ENCODE results near the gene SLC12A5.
"Not testable (repeated sequence)": the region's sequence is repeated elsewhere in the genome, so short reads cannot be mapped to it uniquely, and the experiment has no call there.

SLC12A5 gene

GRCh38 chr20:46083101-46083500 is 54.1 kb downstream of the SLC12A5 start:
- Histone ChIP-seq H3K4me1 (ENCODE audit: control insufficient read depth, insufficient read depth, low read length) (peaks cover 32% of the 10 kb centered on the region), H3K27ac (ENCODE audit: low read depth, low read length) (no peak overlapping the region), H3K4me3 (ENCODE audit: low read depth, low read length) (no peak overlapping the region), H3K9ac (ENCODE audit: low read depth, low read length) (no peak overlapping the region), H3K36me3 (ENCODE audit: control insufficient read depth, insufficient read depth, low read length) (peaks cover 16% of the 10 kb centered on the region), H3K9me3 (ENCODE audit: control insufficient read depth, insufficient read depth, low read length) (no peaks in the 10 kb centered on the region), H3K27me3 (ENCODE audit: control insufficient read depth, insufficient read depth, low read length) (no peaks in the 10 kb centered on the region)

- H3K9me3 ChIP-seq (ENCODE audit: control insufficient read depth, insufficient read depth, low read length) = no peaks in the 10 kb centered on the region
- H3K36me3 ChIP-seq (ENCODE audit: control insufficient read depth, insufficient read depth, low read length) = peaks cover 12% of the 10 kb centered on the region
- no peak overlapping the region for H3K4me3 ChIP-seq (ENCODE audit: low read depth, low read length)
- no peak overlapping the region for H3K9ac ChIP-seq (ENCODE audit: low read depth, low read length)
- peaks cover 35% of the 10 kb centered on the region for H3K4me1 ChIP-seq (ENCODE audit: control insufficient read depth, insufficient read depth, low read length)
- no peaks in the 10 kb centered on the region for H3K27me3 ChIP-seq (ENCODE audit: control insufficient read depth, insufficient read depth, low read length)
- no peak overlapping the region for H3K27ac ChIP-seq (ENCODE audit: low read depth, low read length)
Measured at GRCh38 chr20:46083531-46084061, 54.6 kb downstream of the SLC12A5 start.

DNA sequence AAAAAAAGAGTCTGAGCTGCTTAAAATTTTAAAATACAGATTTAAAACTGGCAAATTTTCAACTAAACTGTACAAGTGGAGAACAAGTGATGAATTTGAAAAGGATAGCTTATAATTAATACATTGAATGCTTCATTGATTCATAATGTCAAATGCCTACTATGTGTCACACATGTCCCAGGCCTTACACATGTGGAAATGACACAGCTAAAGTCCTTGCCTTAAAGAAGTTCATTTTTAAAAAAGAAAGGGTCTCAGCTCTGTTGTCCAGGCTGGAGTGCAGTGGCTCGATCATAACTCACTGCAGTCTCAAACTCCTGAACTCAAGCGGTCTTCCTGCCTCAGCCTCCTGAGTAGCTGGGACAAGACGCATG is 55.8 kb downstream of the SLC12A5 start:
- Histone ChIP-seq H3K27me3 (ENCODE audit: control insufficient read depth, insufficient read depth, low read length) (no peaks in the 10 kb centered on the region), H3K9me3 (ENCODE audit: control insufficient read depth, insufficient read depth, low read length) (no peaks in the 10 kb centered on the region), H3K36me3 (ENCODE audit: control insufficient read depth, insufficient read depth, low read length) (no peaks in the 10 kb centered on the region), H3K27ac (ENCODE audit: low read depth, low read length) (no peak overlapping the region), H3K4me1 (ENCODE audit: control insufficient read depth, insufficient read depth, low read length) (peaks cover 35% of the 10 kb centered on the region), H3K9ac (ENCODE audit: low read depth, low read length) (no peak overlapping the region), H3K4me3 (ENCODE audit: low read depth, low read length) (no peak overlapping the region)

GRCh38 chr20:46085179-46085851 is 56.3 kb downstream of the SLC12A5 start:
- Histone ChIP-seq H3K27ac (ENCODE audit: low read depth, low read length) (no peak overlapping the region), H3K4me3 (ENCODE audit: low read depth, low read length) (no peak overlapping the region), H3K9ac (ENCODE audit: low read depth, low read length) (no peak overlapping the region), H3K36me3 (ENCODE audit: control insufficient read depth, insufficient read depth, low read length) (no peaks in the 10 kb centered on the region), H3K27me3 (ENCODE audit: control insufficient read depth, insufficient read depth, low read length) (no peaks in the 10 kb centered on the region), H3K9me3 (ENCODE audit: control insufficient read depth, insufficient read depth, low read length) (no peaks in the 10 kb centered on the region), H3K4me1 (ENCODE audit: control insufficient read depth, insufficient read depth, low read length) (peaks cover 35% of the 10 kb centered on the region)

- H3K9me3 ChIP-seq (ENCODE audit: control insufficient read depth, insufficient read depth, low read length) = no peaks in the 10 kb centered on the region
- H3K4me1 ChIP-seq (ENCODE audit: control insufficient read depth, insufficient read depth, low read length) = peaks cover 30% of the 10 kb centered on the region
- no peaks in the 10 kb centered on the region for H3K27me3 ChIP-seq (ENCODE audit: control insufficient read depth, insufficient read depth, low read length)
- no peak overlapping the region for H3K27ac ChIP-seq (ENCODE audit: low read depth, low read length)
- H3K36me3 ChIP-seq (ENCODE audit: control insufficient read depth, insufficient read depth, low read length) = no peaks in the 10 kb centered on the region
- no peak overlapping the region for H3K9ac ChIP-seq (ENCODE audit: low read depth, low read length)
- H3K4me3 ChIP-seq (ENCODE audit: low read depth, low read length) = no peak overlapping the region
Measured at GRCh38 chr20:46087161-46087560, 58.1 kb downstream of the SLC12A5 start.

DNA sequence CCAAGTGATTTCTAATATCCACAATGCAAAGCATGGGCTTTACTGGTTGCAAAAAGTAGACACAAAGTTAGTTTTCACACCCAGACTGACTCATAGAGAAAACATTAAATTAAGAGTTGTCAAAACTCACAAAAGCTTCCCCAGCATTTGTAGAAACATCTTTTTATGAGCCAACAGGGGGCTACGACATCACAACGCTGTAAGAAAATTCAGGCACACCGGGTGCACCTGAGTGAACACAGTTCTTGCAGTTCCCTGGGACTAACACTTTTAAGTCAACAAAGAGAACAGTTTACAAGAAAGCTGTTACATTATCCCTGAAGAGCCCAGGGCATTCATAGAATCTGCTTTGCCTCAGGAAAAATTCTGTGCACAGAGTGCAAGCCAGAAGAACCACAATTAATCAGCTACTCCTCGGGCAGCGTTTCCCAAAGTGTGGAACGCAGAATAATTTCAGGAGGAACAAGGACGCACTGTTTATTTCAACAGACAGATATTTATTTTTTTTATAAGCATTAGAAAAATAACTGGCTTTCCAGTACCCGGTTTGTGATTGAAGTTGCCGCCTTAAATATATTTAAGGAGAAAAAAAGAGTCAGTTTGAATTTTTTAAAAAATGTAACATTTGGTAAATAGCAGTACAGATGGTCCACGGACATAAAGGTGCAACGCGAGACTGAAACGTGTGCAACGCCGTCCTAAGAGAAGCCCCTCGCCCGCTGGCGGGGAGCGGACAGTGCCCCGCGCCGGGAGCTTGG is 59.6 kb downstream of the SLC12A5 start:
- Histone ChIP-seq H3K4me3 (ENCODE audit: low read depth, low read length) (peak overlapping the region; percentile 80), H3K36me3 (ENCODE audit: control insufficient read depth, insufficient read depth, low read length) (no peaks in the 10 kb centered on the region), H3K27me3 (ENCODE audit: control insufficient read depth, insufficient read depth, low read length) (no peaks in the 10 kb centered on the region), H3K9me3 (ENCODE audit: control insufficient read depth, insufficient read depth, low read length) (no peaks in the 10 kb centered on the region), H3K4me1 (ENCODE audit: control insufficient read depth, insufficient read depth, low read length) (peaks cover 16% of the 10 kb centered on the region), H3K27ac (ENCODE audit: low read depth, low read length) (peak overlapping the region; percentile 94), H3K9ac (ENCODE audit: low read depth, low read length) (peak overlapping the region; percentile 97)

DNA sequence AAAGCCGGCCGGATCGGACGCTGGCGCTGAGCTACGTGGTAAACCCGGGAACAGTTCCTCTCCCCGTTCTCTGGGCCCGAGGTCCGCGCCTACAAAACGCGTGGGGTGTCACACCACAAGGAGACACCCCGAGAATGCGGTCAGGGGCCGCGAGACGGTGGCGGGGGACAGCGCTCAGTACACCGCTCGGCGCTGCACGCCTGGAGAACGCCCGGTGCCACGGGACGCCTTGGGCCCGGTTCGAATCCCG is 60.1 kb downstream of the SLC12A5 start:
- Histone ChIP-seq H3K27ac (ENCODE audit: low read depth, low read length) (peak overlapping the region; percentile 94), H3K4me3 (ENCODE audit: low read depth, low read length) (peak overlapping the region; percentile 80), H3K9me3 (ENCODE audit: control insufficient read depth, insufficient read depth, low read length) (no peaks in the 10 kb centered on the region), H3K36me3 (ENCODE audit: control insufficient read depth, insufficient read depth, low read length) (no peaks in the 10 kb centered on the region), H3K27me3 (ENCODE audit: control insufficient read depth, insufficient read depth, low read length) (no peaks in the 10 kb centered on the region), H3K4me1 (ENCODE audit: control insufficient read depth, insufficient read depth, low read length) (peaks cover 16% of the 10 kb centered on the region), H3K9ac (ENCODE audit: low read depth, low read length) (peak overlapping the region; percentile 97)

DNA sequence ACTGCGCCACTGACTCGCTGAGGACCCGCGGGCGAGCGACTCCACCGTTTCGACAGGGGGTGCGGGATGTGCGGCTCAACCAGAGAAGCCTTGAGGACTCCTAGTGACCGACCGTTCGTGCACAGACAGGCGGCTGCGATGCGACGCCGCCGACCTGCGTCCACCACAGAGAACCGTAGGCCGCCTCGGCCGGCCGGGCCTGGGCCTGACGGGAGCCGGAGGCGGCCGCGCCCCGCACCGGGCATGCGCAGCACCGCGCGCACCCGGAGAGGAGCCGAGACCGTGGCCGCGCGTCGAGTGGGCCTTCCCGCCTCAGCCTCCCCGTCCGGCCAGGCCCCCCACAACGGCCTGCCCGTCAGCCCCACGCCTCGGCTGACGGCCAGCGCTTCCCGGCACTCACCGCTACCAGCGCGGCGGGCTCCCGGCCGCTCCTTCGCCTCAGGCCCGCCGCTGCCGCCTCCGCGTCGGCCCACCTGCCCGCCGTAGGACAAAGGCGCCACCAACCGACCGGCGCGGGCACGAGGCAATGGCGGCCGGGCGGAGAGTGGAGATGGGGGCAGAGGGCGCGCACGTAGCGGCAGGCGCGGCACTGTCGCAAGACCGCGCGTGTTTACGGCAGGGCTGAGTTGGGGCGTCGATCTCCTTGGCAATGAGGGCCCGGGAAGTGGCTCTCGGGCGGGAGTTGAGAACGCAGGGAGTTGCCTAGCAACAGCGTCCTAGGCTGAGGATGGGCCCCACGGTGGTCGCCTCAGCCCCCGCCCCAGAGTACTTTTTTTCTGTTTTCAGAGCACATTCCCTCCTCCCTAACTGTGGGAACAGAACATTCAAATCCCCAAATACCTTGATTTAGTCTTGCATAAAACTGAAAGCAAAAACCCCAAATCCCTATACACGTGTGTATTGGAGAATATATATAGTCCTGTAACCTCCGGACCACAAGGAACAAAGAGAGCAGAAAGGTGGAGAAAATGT is 60.7 kb downstream of the SLC12A5 start, which contains the start of gene NCOA5:
Gene NCOA5, minus strand, starts transcription at position 546 of the 972 bp plus-strand sequence. CDS start 10,538 bp downstream, outside the sequence.
- Histone ChIP-seq H3K27me3 (ENCODE audit: control insufficient read depth, insufficient read depth, low read length) (no peaks in the 10 kb centered on the region), H3K36me3 (ENCODE audit: control insufficient read depth, insufficient read depth, low read length) (no peaks in the 10 kb centered on the region), H3K9me3 (ENCODE audit: control insufficient read depth, insufficient read depth, low read length) (no peaks in the 10 kb centered on the region), H3K4me1 (ENCODE audit: control insufficient read depth, insufficient read depth, low read length) (peaks cover 16% of the 10 kb centered on the region), H3K4me3 (ENCODE audit: low read depth, low read length) (peak within 1 kb of the TSS; percentile 80), H3K27ac (ENCODE audit: low read depth, low read length) (peak within 1 kb of the TSS; percentile 94), H3K9ac (ENCODE audit: low read depth, low read length) (peak within 1 kb of the TSS; percentile 97)

DNA sequence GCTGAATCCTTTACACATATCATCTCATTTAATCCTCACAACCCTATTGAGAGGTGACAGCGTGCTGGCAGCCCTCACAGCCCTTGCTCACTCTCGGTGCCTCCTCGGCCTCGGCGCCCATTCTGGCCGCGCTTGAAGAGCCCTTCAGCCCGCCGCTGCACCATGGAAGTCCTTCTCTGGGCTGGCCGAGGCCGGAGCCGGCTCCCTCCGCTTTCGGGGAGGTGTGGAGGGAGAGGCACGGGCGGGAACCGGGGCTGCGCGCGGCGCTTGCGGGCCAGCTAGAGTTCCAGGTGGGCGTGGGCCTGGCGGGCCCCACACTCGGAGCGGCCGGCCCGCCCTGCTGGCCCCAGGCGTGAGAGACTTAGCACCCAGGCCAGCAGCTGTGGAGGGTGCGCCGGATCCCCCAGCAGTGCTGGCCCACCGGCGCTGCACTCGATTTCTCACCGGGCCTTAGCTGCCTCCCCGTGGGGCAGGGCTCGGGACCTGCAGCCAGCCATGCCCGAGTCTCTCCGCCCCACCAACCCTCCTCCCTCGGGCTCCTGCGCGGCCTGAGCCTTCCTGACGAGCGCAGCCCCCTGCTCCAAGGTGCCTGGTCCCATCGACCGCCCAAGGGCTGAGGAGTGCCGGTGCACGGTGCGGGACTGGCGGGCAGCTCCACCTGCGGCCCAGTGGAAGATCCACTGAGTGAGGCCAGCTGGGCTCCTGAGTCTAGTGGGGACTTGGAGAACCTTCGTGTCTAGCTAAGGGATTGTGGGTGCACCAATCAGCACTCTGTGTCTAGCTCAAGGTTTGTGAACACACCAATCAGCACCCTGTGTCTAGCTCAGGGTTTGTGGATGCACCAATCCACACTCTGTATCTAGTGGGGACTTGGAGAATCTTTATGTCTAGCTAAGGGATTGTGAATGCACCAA is 62.9 kb downstream of the SLC12A5 start:
- not testable (repeated sequence) for H3K27me3 ChIP-seq (ENCODE audit: control insufficient read depth, insufficient read depth, low read length); H3K9ac ChIP-seq (ENCODE audit: low read depth, low read length); H3K9me3 ChIP-seq (ENCODE audit: control insufficient read depth, insufficient read depth, low read length); H3K27ac ChIP-seq (ENCODE audit: low read depth, low read length); H3K4me1 ChIP-seq (ENCODE audit: control insufficient read depth, insufficient read depth, low read length); H3K36me3 ChIP-seq (ENCODE audit: control insufficient read depth, insufficient read depth, low read length)
- peak overlapping the region; percentile 38; the same call in 1 of the 2 replicates for H3K4me3 ChIP-seq (ENCODE audit: low read depth, low read length)

- Histone ChIP-seq H3K27ac (ENCODE audit: low read depth, low read length) (no peak overlapping the region), H3K4me1 (ENCODE audit: control insufficient read depth, insufficient read depth, low read length) (no peaks in the 10 kb centered on the region), H3K9me3 (ENCODE audit: control insufficient read depth, insufficient read depth, low read length) (no peaks in the 10 kb centered on the region), H3K36me3 (ENCODE audit: control insufficient read depth, insufficient read depth, low read length) (no peaks in the 10 kb centered on the region), H3K9ac (ENCODE audit: low read depth, low read length) (no peak overlapping the region), H3K27me3 (ENCODE audit: control insufficient read depth, insufficient read depth, low read length) (no peaks in the 10 kb centered on the region; the same call in 1 of the 2 replicates), H3K4me3 (ENCODE audit: low read depth, low read length) (no peak overlapping the region)
Measured at GRCh38 chr20:46093531-46093930, 64.5 kb downstream of the SLC12A5 start.

All from HUES48 (cell line).